DND-41 (cell line): ENCODE measurements around the gene POLR2E.

Experiments used
- ATAC-seq: fragments of 200-7000 bp; cut with Tn5 transposase; 3 replicates; pipeline ENCODE4 v1.9.1; 2021; ENCODE audit warnings: low read depth; ENCODE audit not compliant: insufficient read depth
- DNase-seq: peaks from one replicate; pipeline ENCODE4 v3.0.0-alpha.2; 2020
- H2AFZ ChIP-seq: 2 replicates; pipeline ENCODE4 v1.6.0; 2012; ENCODE audit warnings: low read depth, low read length
- H3K27ac ChIP-seq: 2 replicates; pipeline ENCODE4 v1.5.1; 2012; ENCODE audit warnings: low read length, inconsistent platforms
- H3K27me3 ChIP-seq: fragments of 200-600 bp; sonication (generic); 2 replicates; pipeline ENCODE4 v1.6.0; 2012; ENCODE audit warnings: low read length, mild to moderate bottlenecking, inconsistent platforms; ENCODE audit not compliant: insufficient read depth, poor library complexity
- H3K36me3 ChIP-seq: 2 replicates; pipeline ENCODE4 v1.5.1; 2012; ENCODE audit warnings: low read length, inconsistent platforms; ENCODE audit not compliant: insufficient read depth
- H3K4me1 ChIP-seq: 2 replicates; pipeline ENCODE4 v1.5.1; 2012; ENCODE audit warnings: mild to moderate bottlenecking, low read length; ENCODE audit not compliant: insufficient read depth
- H3K4me2 ChIP-seq: 2 replicates; pipeline ENCODE4 v1.6.0; 2012; ENCODE audit warnings: mild to moderate bottlenecking, moderate library complexity, low read length, inconsistent platforms; ENCODE audit not compliant: insufficient read depth
- H3K4me3 ChIP-seq, 2 experiments: fragments of 200-600 bp in 1 of 2; shearing (Covaris generic) in 1 of 2; 2 replicates each; pipeline ENCODE4 v1.5.1; 2012 to 2016; ENCODE audit warnings: inconsistent platforms in 2 of 2, low read length in 2 of 2, mild to moderate bottlenecking in 2 of 2, low read depth in 1 of 2, moderate library complexity in 1 of 2
- H3K79me2 ChIP-seq: 2 replicates; pipeline ENCODE4 v1.6.0; 2012; ENCODE audit warnings: low read length, inconsistent platforms; ENCODE audit not compliant: insufficient read depth
- H3K9ac ChIP-seq: 2 replicates; pipeline ENCODE4 v1.6.0; 2012; ENCODE audit warnings: low read depth, mild to moderate bottlenecking, inconsistent platforms, low read length, moderate library complexity
- H3K9me3 ChIP-seq: 2 replicates; pipeline ENCODE4 v1.5.1; 2012; ENCODE audit warnings: low read length, moderate library complexity, mild to moderate bottlenecking, inconsistent platforms; ENCODE audit not compliant: insufficient read depth, severe bottlenecking
- H4K20me1 ChIP-seq: 2 replicates; pipeline ENCODE4 v1.6.0; 2012; ENCODE audit warnings: low read length; ENCODE audit not compliant: insufficient read depth
- CTCF ChIP-seq: IDR thresholded peaks from 2 replicates; pipeline ENCODE4 v1.5.1; 2012; ENCODE audit warnings: borderline replicate concordance, low read length, moderate library complexity, mild to moderate bottlenecking; ENCODE audit not compliant: poor library complexity, severe bottlenecking; ENCODE audit errors: extremely low read depth
- EZH2 ChIP-seq: IDR thresholded peaks from 3 replicates; pipeline ENCODE4 v1.6.1; 2012; ENCODE audit warnings: borderline replicate concordance, low read depth, mild to moderate bottlenecking, moderate library complexity, low read length, inconsistent platforms; ENCODE audit not compliant: severe bottlenecking

POLR2E gene

GRCh38 chr19:1132552-1133383 lies 37.6 kb upstream of the POLR2E start:
- H3K4me2 ChIP-seq = peak overlapping the region; percentile 86
- peaks cover under 1% of the 10 kb centered on the region for H3K36me3 ChIP-seq
- H3K9me3 ChIP-seq = no peaks in the 10 kb centered on the region
- peaks cover 25% of the 10 kb centered on the region for H3K4me1 ChIP-seq
- peak overlapping the region; percentile 80 for H3K27ac ChIP-seq
- H2AFZ ChIP-seq = peak overlapping the region; percentile 82
- H3K27me3 ChIP-seq = no peaks in the 10 kb centered on the region
- H3K9ac ChIP-seq = peak overlapping the region; percentile 71
- H3K79me2 ChIP-seq = peaks cover 28% of the 10 kb centered on the region
- no peak for DNase-seq
- peak; percentile 11 for TF ChIP-seq CTCF
- no peak for TF ChIP-seq EZH2
- no peak for ATAC-seq
- no peaks in the 10 kb centered on the region; the same call in 1 of the 2 replicates for H4K20me1 ChIP-seq
- peak overlapping the region; percentile 33 to 62; a peak in 3 of 4 replicates for H3K4me3 ChIP-seq

GRCh38 chr19:1131718-1132551 lies 36.8 kb upstream of the POLR2E start:
- H3K4me1 ChIP-seq = peaks cover 25% of the 10 kb centered on the region
- H3K36me3 ChIP-seq = peaks cover 8% of the 10 kb centered on the region
- H2AFZ ChIP-seq = peak overlapping the region; percentile 82
- DNase-seq = peak; percentile 78
- peak overlapping the region; percentile 86 for H3K4me2 ChIP-seq
- H3K9ac ChIP-seq = peak overlapping the region; percentile 71
- peak overlapping the region; percentile 33 to 62; a peak in 3 of 4 replicates for H3K4me3 ChIP-seq
- no peaks in the 10 kb centered on the region; the same call in none of the 2 replicates for H4K20me1 ChIP-seq
- H3K9me3 ChIP-seq = no peaks in the 10 kb centered on the region
- ATAC-seq = peak; percentile 85
- TF ChIP-seq EZH2 (no peak), CTCF (no peak)
- no peaks in the 10 kb centered on the region for H3K27me3 ChIP-seq
- peaks cover 28% of the 10 kb centered on the region for H3K79me2 ChIP-seq
- peak overlapping the region; percentile 80 for H3K27ac ChIP-seq

- DNase-seq (no peak), ATAC-seq (no peak)
- peaks cover 25% of the 10 kb centered on the region for H3K4me1 ChIP-seq
- peak overlapping the region; percentile 86 for H3K4me2 ChIP-seq
- peaks cover 28% of the 10 kb centered on the region for H3K79me2 ChIP-seq
- H2AFZ ChIP-seq = peak overlapping the region; percentile 82; the same call in 1 of the 2 replicates
- H4K20me1 ChIP-seq = no peaks in the 10 kb centered on the region; the same call in none of the 2 replicates
- TF ChIP-seq CTCF (no peak), EZH2 (no peak)
- H3K4me3 ChIP-seq = peak overlapping the region; percentile 33 to 62; a peak in 3 of 4 replicates
- H3K9ac ChIP-seq = peak overlapping the region; percentile 71
- H3K9me3 ChIP-seq = no peaks in the 10 kb centered on the region
- peak overlapping the region; percentile 80 for H3K27ac ChIP-seq
- H3K36me3 ChIP-seq = peaks cover 15% of the 10 kb centered on the region
- no peaks in the 10 kb centered on the region for H3K27me3 ChIP-seq
Observed at GRCh38 chr19:1130771-1131717, 35.9 kb upstream of the POLR2E start.
